IMR-90 (cell line): ENCODE data around the gene TBCK. TPM values are rescaled to one million over a fixed set of nuclear protein-coding genes. Genes with fewer than 3 reads are reported as not detected.
A peak's percentile ranks its signal among the peaks of the same experiment; 100 is the strongest.

ENCODE experiments used
- ATAC-seq: fragments of 200-7000 bp; cut with Tn5 transposase; 2 replicates; pipeline ENCODE4 v1.9.1; 2020; ENCODE audit warnings: low read depth, mild to moderate bottlenecking, moderate library complexity
- Bru-seq: library from RNA; stranded (reverse); fragments of 400-500 nt; gene quantifications from one replicate; lab custom pipeline; 2021; lab: Mats Ljungman, UMichigan
- BruChase-seq, 2 experiments: library from RNA; stranded (reverse); fragments of 400-500 nt; gene quantifications; one replicate each; lab custom pipeline; 2021; lab: Mats Ljungman, UMichigan
- BruUV-seq: library from RNA; stranded (reverse); fragments of 400-500 nt; replicated peaks from 2 replicates; lab custom pipeline; 2021; lab: Mats Ljungman, UMichigan
- CTCF ChIA-PET: fragments of 300-600 bp; formaldehyde crosslinking; extraction: SDS; loops from one replicate; lab custom pipeline; 2021; ENCODE audit warnings: antibody characterized with exemption; lab: Yijun Ruan, JAX
- POLR2A ChIA-PET: fragments of 300-600 bp; sonication (Branson Sonifier 250); formaldehyde crosslinking; loops from one replicate; lab custom pipeline; 2022; ENCODE audit warnings: antibody characterized with exemption; ENCODE audit not compliant: unreplicated experiment; lab: Charles Lee
- DNase-seq: peaks from one replicate; pipeline ENCODE4 v3.0.0; 2013
- H2AFZ ChIP-seq: replicated peaks from 2 replicates; pipeline ENCODE3; 2013; ENCODE audit warnings: low read length, mild to moderate bottlenecking; ENCODE audit not compliant: poor library complexity
- H2AK5ac ChIP-seq: 2 replicates; pipeline ENCODE4 v1.6.1; 2013; ENCODE audit warnings: low read depth, low read length, inconsistent platforms
- H2AK9ac ChIP-seq: replicated peaks from 2 replicates; pipeline ENCODE3; 2013; ENCODE audit warnings: mild to moderate bottlenecking, low read depth, low read length, moderate library complexity; ENCODE audit not compliant: poor library complexity
- H2BK120ac ChIP-seq: 2 replicates; pipeline ENCODE4 v1.6.1; 2013; ENCODE audit warnings: low read depth, low read length, inconsistent platforms
- H2BK15ac ChIP-seq: 3 replicates; pipeline ENCODE4 v1.6.1; 2013; ENCODE audit warnings: low read depth, low read length, inconsistent platforms
- H2BK20ac ChIP-seq: 2 replicates; pipeline ENCODE4 v1.6.1; 2013; ENCODE audit warnings: low read depth, mild to moderate bottlenecking, inconsistent platforms, low read length, moderate library complexity
- H2BK5ac ChIP-seq: 2 replicates; pipeline ENCODE4 v1.6.1; 2013; ENCODE audit warnings: mild to moderate bottlenecking, low read depth, low read length, inconsistent platforms; ENCODE audit not compliant: poor library complexity, severe bottlenecking
- H3K14ac ChIP-seq: replicated peaks from 2 replicates; pipeline ENCODE4 v1.6.1; 2013; ENCODE audit warnings: low read depth, low read length, inconsistent platforms
- H3K18ac ChIP-seq: 2 replicates; pipeline ENCODE4 v1.6.1; 2013; ENCODE audit warnings: low read depth, low read length, control low read depth
- H3K23ac ChIP-seq: 2 replicates; pipeline ENCODE4 v1.6.1; 2013; ENCODE audit warnings: low read depth, low read length, inconsistent platforms
- H3K27ac ChIP-seq: 2 replicates; pipeline ENCODE4 v1.5.1; 2013; ENCODE audit warnings: mild to moderate bottlenecking, control low read depth, low read length; ENCODE audit not compliant: insufficient read depth
- H3K27me3 ChIP-seq: 2 replicates; pipeline ENCODE4 v1.6.1; 2013; ENCODE audit warnings: low read length; ENCODE audit not compliant: control insufficient read depth, insufficient read depth
- H3K36me3 ChIP-seq: 2 replicates; pipeline ENCODE4 v1.6.1; 2013; ENCODE audit warnings: low read length, mixed read lengths; ENCODE audit not compliant: control insufficient read depth, insufficient read depth
- H3K4ac ChIP-seq: 2 replicates; pipeline ENCODE4 v1.6.1; 2013; ENCODE audit warnings: low read depth, low read length, inconsistent platforms
- H3K4me1 ChIP-seq: 2 replicates; pipeline ENCODE4 v1.6.1; 2013; ENCODE audit warnings: low read length, mixed read lengths; ENCODE audit not compliant: control insufficient read depth, insufficient read depth
- H3K4me2 ChIP-seq: 2 replicates; pipeline ENCODE4 v1.6.1; 2013; ENCODE audit warnings: low read depth, mild to moderate bottlenecking, control low read depth, low read length, moderate library complexity
- H3K4me3 ChIP-seq: 2 replicates; pipeline ENCODE4 v1.5.1; 2013; ENCODE audit warnings: low read depth, mild to moderate bottlenecking, control low read depth, low read length, moderate library complexity; ENCODE audit not compliant: insufficient read depth
- H3K56ac ChIP-seq: 2 replicates; pipeline ENCODE4 v1.6.1; 2013; ENCODE audit warnings: low read length, inconsistent platforms; ENCODE audit not compliant: insufficient read depth; ENCODE audit errors: extremely low read depth
- H3K79me1 ChIP-seq, 2 experiments: 2 replicates each; pipeline ENCODE4 v1.6.1; 2013; ENCODE audit warnings: low read length in 2 of 2, inconsistent platforms in 1 of 2, low read depth in 1 of 2
- H3K9ac ChIP-seq: 2 replicates; pipeline ENCODE4 v1.6.1; 2013; ENCODE audit warnings: low read depth, low read length, control low read depth
- H3K9me1 ChIP-seq: 2 replicates; pipeline ENCODE4 v1.6.1; 2013; ENCODE audit warnings: low read length, inconsistent platforms; ENCODE audit not compliant: insufficient read depth
- H3K9me3 ChIP-seq: 2 replicates; pipeline ENCODE4 v1.6.1; 2013; ENCODE audit warnings: low read length; ENCODE audit not compliant: control insufficient read depth, insufficient read depth
- H4K20me1 ChIP-seq: 2 replicates; pipeline ENCODE4 v1.6.1; 2013; ENCODE audit warnings: low read length, inconsistent platforms; ENCODE audit not compliant: insufficient read depth
- H4K5ac ChIP-seq: 2 replicates; pipeline ENCODE4 v1.6.1; 2013; ENCODE audit warnings: mild to moderate bottlenecking, low read depth, low read length, control low read depth
- H4K8ac ChIP-seq, 2 experiments: 2 replicates each; pipeline ENCODE4 v1.6.1; 2013; ENCODE audit warnings: low read depth in 2 of 2, low read length in 2 of 2, control low read depth in 1 of 2, inconsistent platforms in 1 of 2
- H4K91ac ChIP-seq: 2 replicates; pipeline ENCODE4 v1.6.1; 2013; ENCODE audit warnings: low read depth, low read length, inconsistent platforms; ENCODE audit not compliant: insufficient read depth
- BHLHE40 ChIP-seq: fragments of 150-350 bp; IDR thresholded peaks from 2 replicates; pipeline ENCODE4 v1.6.1; 2016; ENCODE audit warnings: mild to moderate bottlenecking, low read depth, low read length
- MAFK ChIP-seq: IDR thresholded peaks from 2 replicates; pipeline ENCODE4 v1.6.1; 2012; ENCODE audit warnings: low read depth, low read length, improper control_type of control experiment
- MAZ ChIP-seq: IDR thresholded peaks from 2 replicates; pipeline ENCODE4 v1.6.1; 2012; ENCODE audit warnings: low read depth, mild to moderate bottlenecking, low read length, improper control_type of control experiment, moderate library complexity, borderline replicate concordance
- MXI1 ChIP-seq: IDR thresholded peaks from 2 replicates; pipeline ENCODE4 v1.6.1; 2012; ENCODE audit warnings: low read depth, mild to moderate bottlenecking, low read length, moderate library complexity, borderline replicate concordance
- RAD21 ChIP-seq: IDR thresholded peaks from 2 replicates; pipeline ENCODE4 v1.6.1; 2012; ENCODE audit warnings: low read length, improper control_type of control experiment
- RCOR1 ChIP-seq: IDR thresholded peaks from 2 replicates; pipeline ENCODE4 v1.6.1; 2012; ENCODE audit warnings: mild to moderate bottlenecking, low read length, improper control_type of control experiment; ENCODE audit not compliant: insufficient replicate concordance
- RFX5 ChIP-seq: IDR thresholded peaks from 2 replicates; pipeline ENCODE4 v1.8.0; 2012; ENCODE audit warnings: low read depth, mild to moderate bottlenecking, low read length, moderate library complexity
- USF2 ChIP-seq: fragments of 150-350 bp; IDR thresholded peaks from 2 replicates; pipeline ENCODE4 v1.6.1; 2017; ENCODE audit warnings: mild to moderate bottlenecking, antibody characterized with exemption, low read length, low read depth
- WGBS, 2 experiments: methylation state at CpG; one replicate each; pipeline versions ENCODE4 v1.1.5 to v1.1.7; 2013; ENCODE audit warnings: missing lambda C conversion rate in 2 of 2; ENCODE audit not compliant: insufficient read length in 1 of 2; ENCODE audit errors: extremely low coverage in 2 of 2; 5-methylcytosine and 5-hydroxymethylcytosine counted together
- dilution Hi-C: fragments of 300-500 bp; cut with HindIII; formaldehyde crosslinking; loops from one replicate; pipeline ENCODE4 v1.14.3; 2018; ENCODE audit warnings: low sequenced_read_pairs; ENCODE audit not compliant: unreplicated experiment
- in situ Hi-C: fragments of 300-500 bp; cut with MboI; formaldehyde crosslinking; loops from 3 replicates; pipeline ENCODE4 v1.14.3; 2019; ENCODE audit warnings: low sequenced_read_pairs, inconsistent platforms, mixed read lengths
- intact Hi-C: fragments of 100-400 bp; cut with micrococcal nuclease; formaldehyde crosslinking; loops from 2 replicates; pipeline ENCODE4 v1.10.0; 2022
- long read RNA-seq: library from polyadenylated mRNA; unstranded; transcript quantifications from one replicate; pipeline ENCODE4 v2.0.0, GENCODE V29; 2021; ENCODE audit not compliant: unreplicated experiment
- polyA plus RNA-seq, 3 experiments: library from polyadenylated mRNA; depleted of rRNA; stranded (reverse); fragments of >200 nt; gene quantifications; 2 replicates each; pipeline ENCODE4 v1.2.3, GENCODE V29; 2012; ENCODE audit warnings: low replicate concordance in 1 of 3
- total RNA-seq: library from RNA; depleted of rRNA; stranded (reverse); fragments of >200 nt; gene quantifications from 2 replicates; pipeline ENCODE4 v1.2.3, GENCODE V29; 2012; rRNA removed
- TF ChIP-seq, protein P1 (sequence below): conservative IDR thresholded peaks from 2 replicates; pipeline ENCODE4 v1.5.1; 2012; ENCODE audit warnings: mild to moderate bottlenecking, low read depth, low read length, improper control_type of control experiment
- TF ChIP-seq, protein P2 (sequence below): fragments of 150-350 bp; IDR thresholded peaks from 2 replicates; pipeline ENCODE4 v1.6.1; 2016; ENCODE audit warnings: low read depth, mild to moderate bottlenecking, low read length, moderate library complexity, borderline replicate concordance

The TBCK gene
- 29.9 and 30.3 TPM in 2 replicates for total RNA-seq
- polyA plus RNA-seq (2012; rRNA removed), result 10.2 and 10.7 TPM in 2 replicates
- 3.5 and 11.9 TPM in 2 replicates for polyA plus RNA-seq (2012; cell fraction: cytosol; rRNA removed)
- 5.6 and 37.5 TPM in 2 replicates for polyA plus RNA-seq (2012; cell fraction: nucleus; rRNA removed; ENCODE audit: low replicate concordance)
- percentile 70 among the genes with signal in this experiment for Bru-seq, nascent RNA
- percentile 56 among the genes with signal in this experiment for BruChase-seq, experiment 1, labeled RNA remaining after a 6-hour chase
- BruChase-seq, experiment 2, labeled RNA remaining after a 2-hour chase, result percentile 70 among the genes with signal in this experiment
- long read RNA-seq, transcript TBCK-204 (26 exons, 3,047 nt), result major isoform, 13 of 21 reads
- long read RNA-seq, partial matches to known transcripts, result 6 of 21 reads
- long read RNA-seq, other reads (novel, unspliced or antisense), result 2 of 21 reads

- peak within 1 kb of the TSS; percentile 91 for H2BK5ac ChIP-seq
- peak within 1 kb of the TSS; percentile 85 for H4K5ac ChIP-seq
- in situ Hi-C loops, result no loop called here
- peak within 1 kb of the TSS; percentile 63; the same call in 1 of the 3 replicates for H2BK15ac ChIP-seq
- no peaks in the 10 kb centered on the region for H3K9me3 ChIP-seq
- H2BK120ac ChIP-seq, result peak within 1 kb of the TSS; percentile 91
- CTCF ChIA-PET, result interaction anchor here (1.0 to 1.9 kb wide), 2 partner anchors 50 to 53 kb away, joined by 5 to 6 read pairs; no protein-coding TSS in a partner anchor
- H2AK9ac ChIP-seq, result peak within 1 kb of the TSS; percentile 99
- peak within 1 kb of the TSS; percentile 98 for H3K23ac ChIP-seq
- no peaks in the 10 kb centered on the region for H3K36me3 ChIP-seq
- H2AFZ ChIP-seq, result peak within 1 kb of the TSS; percentile 96
- no peaks in the 10 kb centered on the region for H3K9me1 ChIP-seq
- H3K27me3 ChIP-seq, result no peaks in the 10 kb centered on the region
- peak within 1 kb of the TSS; percentile 91 for H3K9ac ChIP-seq
- H3K79me1 ChIP-seq, result peaks cover 16 to 26% of the 10 kb centered on the region in 2 experiments; a peak in 3 of 4 replicates
- peak within 1 kb of the TSS; percentile 90 for H3K18ac ChIP-seq
- peak within 1 kb of the TSS; percentile 86 for H3K27ac ChIP-seq
- POLR2A ChIA-PET, result no interaction called here
- no peaks in the 10 kb centered on the region for H4K20me1 ChIP-seq
- peak within 1 kb of the TSS; percentile 97 for H3K14ac ChIP-seq
- DNase-seq (peak; percentile 90), ATAC-seq (peak; percentile 95)
- no TSS peak for BruUV-seq
- 0% methylated on average over 4 of the region's 44 CpGs; no CpG with 5 or more reads in 1 of the 2 experiments for WGBS, 2 experiments
- intact Hi-C loops, result loop anchor here (5.0 kb wide), 1 partner anchor 49 kb away; no protein-coding TSS in a partner anchor
- peak within 1 kb of the TSS; percentile 84 for H2AK5ac ChIP-seq
- peak within 1 kb of the TSS; percentile 98 for H4K91ac ChIP-seq
- peaks cover 1% of the 10 kb centered on the region; the same call in 1 of the 2 replicates for H3K4me1 ChIP-seq
- peak within 1 kb of the TSS; percentile 86 to 99 for H4K8ac ChIP-seq
- peak within 1 kb of the TSS; percentile 70 for H3K4me3 ChIP-seq
- H3K56ac ChIP-seq, result peak within 1 kb of the TSS; percentile 90
- H2BK20ac ChIP-seq, result peak within 1 kb of the TSS; percentile 66; the same call in 1 of the 2 replicates
- peak within 1 kb of the TSS; percentile 95 for H3K4ac ChIP-seq
- peak within 1 kb of the TSS; percentile 98 for H3K4me2 ChIP-seq
- dilution Hi-C loops, result no loop called here
- no peak for TF ChIP-seq BHLHE40
- TF ChIP-seq, protein P1, sequence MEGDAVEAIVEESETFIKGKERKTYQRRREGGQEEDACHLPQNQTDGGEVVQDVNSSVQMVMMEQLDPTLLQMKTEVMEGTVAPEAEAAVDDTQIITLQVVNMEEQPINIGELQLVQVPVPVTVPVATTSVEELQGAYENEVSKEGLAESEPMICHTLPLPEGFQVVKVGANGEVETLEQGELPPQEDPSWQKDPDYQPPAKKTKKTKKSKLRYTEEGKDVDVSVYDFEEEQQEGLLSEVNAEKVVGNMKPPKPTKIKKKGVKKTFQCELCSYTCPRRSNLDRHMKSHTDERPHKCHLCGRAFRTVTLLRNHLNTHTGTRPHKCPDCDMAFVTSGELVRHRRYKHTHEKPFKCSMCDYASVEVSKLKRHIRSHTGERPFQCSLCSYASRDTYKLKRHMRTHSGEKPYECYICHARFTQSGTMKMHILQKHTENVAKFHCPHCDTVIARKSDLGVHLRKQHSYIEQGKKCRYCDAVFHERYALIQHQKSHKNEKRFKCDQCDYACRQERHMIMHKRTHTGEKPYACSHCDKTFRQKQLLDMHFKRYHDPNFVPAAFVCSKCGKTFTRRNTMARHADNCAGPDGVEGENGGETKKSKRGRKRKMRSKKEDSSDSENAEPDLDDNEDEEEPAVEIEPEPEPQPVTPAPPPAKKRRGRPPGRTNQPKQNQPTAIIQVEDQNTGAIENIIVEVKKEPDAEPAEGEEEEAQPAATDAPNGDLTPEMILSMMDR, result no peak
- TF ChIP-seq MAFK, result no peak
- peak; percentile 50; the same call in 1 of the 2 replicates for TF ChIP-seq MAZ
- TF ChIP-seq, protein P2, sequence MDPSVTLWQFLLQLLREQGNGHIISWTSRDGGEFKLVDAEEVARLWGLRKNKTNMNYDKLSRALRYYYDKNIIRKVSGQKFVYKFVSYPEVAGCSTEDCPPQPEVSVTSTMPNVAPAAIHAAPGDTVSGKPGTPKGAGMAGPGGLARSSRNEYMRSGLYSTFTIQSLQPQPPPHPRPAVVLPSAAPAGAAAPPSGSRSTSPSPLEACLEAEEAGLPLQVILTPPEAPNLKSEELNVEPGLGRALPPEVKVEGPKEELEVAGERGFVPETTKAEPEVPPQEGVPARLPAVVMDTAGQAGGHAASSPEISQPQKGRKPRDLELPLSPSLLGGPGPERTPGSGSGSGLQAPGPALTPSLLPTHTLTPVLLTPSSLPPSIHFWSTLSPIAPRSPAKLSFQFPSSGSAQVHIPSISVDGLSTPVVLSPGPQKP, result no peak
- no peak for TF ChIP-seq RFX5
- peak; percentile 96 for TF ChIP-seq MXI1
- no peak for TF ChIP-seq RCOR1
- no peak for TF ChIP-seq RAD21
- TF ChIP-seq USF2, result peak; percentile 52; the same call in 1 of the 2 replicates
Observed at GRCh38 chr4:106315968-106316772, at the start of gene TBCK, which contains the start of gene AIMP1. Gene TBCK (minus strand): TSS chr4:106316209. CDS start chr4:106308960, 7,249 bp downstream. Gene AIMP1 (plus strand): TSS chr4:106316550. CDS start chr4:106325010, 8,460 bp downstream.
